GM19035 (cell line): ENCODE results near the gene ATP8B4.
"Not testable (repeated sequence)": the region's sequence is repeated elsewhere in the genome, so short reads cannot be mapped to it uniquely, and the experiment has no call there.

ENCODE experiments used
- ATAC-seq: cut with Tn5 transposase; IDR thresholded peaks from one replicate; pipeline ENCODE4 v1.9.1; 2021; ENCODE audit not compliant: unreplicated experiment

Gene ATP8B4, protein sequence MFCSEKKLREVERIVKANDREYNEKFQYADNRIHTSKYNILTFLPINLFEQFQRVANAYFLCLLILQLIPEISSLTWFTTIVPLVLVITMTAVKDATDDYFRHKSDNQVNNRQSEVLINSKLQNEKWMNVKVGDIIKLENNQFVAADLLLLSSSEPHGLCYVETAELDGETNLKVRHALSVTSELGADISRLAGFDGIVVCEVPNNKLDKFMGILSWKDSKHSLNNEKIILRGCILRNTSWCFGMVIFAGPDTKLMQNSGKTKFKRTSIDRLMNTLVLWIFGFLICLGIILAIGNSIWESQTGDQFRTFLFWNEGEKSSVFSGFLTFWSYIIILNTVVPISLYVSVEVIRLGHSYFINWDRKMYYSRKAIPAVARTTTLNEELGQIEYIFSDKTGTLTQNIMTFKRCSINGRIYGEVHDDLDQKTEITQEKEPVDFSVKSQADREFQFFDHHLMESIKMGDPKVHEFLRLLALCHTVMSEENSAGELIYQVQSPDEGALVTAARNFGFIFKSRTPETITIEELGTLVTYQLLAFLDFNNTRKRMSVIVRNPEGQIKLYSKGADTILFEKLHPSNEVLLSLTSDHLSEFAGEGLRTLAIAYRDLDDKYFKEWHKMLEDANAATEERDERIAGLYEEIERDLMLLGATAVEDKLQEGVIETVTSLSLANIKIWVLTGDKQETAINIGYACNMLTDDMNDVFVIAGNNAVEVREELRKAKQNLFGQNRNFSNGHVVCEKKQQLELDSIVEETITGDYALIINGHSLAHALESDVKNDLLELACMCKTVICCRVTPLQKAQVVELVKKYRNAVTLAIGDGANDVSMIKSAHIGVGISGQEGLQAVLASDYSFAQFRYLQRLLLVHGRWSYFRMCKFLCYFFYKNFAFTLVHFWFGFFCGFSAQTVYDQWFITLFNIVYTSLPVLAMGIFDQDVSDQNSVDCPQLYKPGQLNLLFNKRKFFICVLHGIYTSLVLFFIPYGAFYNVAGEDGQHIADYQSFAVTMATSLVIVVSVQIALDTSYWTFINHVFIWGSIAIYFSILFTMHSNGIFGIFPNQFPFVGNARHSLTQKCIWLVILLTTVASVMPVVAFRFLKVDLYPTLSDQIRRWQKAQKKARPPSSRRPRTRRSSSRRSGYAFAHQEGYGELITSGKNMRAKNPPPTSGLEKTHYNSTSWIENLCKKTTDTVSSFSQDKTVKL

GRCh38 chr15:50119063-50120040 is at the start of gene ATP8B4:
Gene ATP8B4, minus strand, starts transcription at chr15:50119233. Its CDS starts 12,267 bp downstream, at chr15:50106966.
- no peak for ATAC-seq

- no peak for ATAC-seq
These were observed 49.3 kb upstream of the ATP8B4 start for GRCh38 chr15:50168379-50168778.

DNA sequence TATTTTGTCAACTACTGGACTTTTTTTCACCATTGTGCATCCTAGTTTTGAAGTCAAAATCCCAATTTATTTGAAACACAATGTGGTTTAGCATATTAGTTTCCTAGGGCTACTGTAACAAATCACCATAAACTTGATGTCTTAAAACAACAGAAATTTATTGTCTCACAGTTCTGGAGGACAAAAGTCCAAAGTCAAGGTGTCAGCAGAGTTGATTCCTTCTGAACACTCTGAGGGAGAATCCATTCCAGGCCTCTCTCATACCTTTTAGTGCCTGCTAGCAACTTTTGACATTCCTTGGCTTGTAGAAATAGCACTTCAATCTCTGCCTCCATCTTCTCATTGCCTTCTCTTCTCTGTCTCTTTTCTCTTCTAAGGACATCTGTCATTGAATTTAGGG is 48.1 kb upstream of the ATP8B4 start:
- ATAC-seq: no peak

DNA sequence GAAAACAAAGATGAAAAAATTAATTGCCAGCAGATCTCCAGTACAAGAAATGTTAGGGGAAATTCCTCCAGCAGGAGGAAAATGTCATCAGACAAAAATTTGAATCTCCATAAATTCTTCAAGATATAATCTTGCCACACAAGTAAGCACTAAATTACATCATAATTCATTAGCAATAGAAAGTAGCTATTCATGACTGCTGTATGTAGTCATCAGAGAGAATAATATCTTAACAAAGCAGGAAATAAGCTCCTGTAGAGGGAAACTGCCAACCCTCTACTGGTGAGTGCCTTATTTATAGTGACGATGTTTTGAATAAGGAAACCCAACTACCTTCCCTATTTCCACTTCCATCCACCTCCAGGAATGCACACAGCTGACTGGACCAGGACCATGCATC is 47.2 kb upstream of the ATP8B4 start:
- ATAC-seq: no peak

DNA sequence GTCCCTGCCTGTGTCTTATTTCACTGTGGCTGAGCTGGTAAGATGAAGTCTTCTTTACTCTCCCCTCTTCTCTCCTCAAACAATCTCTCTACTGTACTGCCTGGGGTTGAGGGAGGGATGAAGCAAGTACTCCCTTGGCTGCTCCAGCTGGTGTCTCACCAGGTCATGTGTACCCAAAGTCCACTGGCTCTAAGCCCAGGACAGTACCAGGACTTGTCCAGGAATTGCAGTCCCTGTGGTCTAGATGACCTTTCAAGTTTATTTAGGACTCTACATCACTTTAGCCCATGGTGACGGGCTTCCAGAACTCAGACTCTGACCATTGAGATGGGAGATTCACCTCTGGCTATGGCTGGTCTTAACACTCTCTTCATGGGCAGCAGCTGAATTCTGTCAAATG is 45.4 kb upstream of the ATP8B4 start:
- no peak for ATAC-seq

- no peak for ATAC-seq
These were observed 44.8 kb upstream of the ATP8B4 start for GRCh38 chr15:50163719-50164410.

GRCh38 chr15:50162969-50163718 is 44.1 kb upstream of the ATP8B4 start:
- ATAC-seq: no peak

DNA sequence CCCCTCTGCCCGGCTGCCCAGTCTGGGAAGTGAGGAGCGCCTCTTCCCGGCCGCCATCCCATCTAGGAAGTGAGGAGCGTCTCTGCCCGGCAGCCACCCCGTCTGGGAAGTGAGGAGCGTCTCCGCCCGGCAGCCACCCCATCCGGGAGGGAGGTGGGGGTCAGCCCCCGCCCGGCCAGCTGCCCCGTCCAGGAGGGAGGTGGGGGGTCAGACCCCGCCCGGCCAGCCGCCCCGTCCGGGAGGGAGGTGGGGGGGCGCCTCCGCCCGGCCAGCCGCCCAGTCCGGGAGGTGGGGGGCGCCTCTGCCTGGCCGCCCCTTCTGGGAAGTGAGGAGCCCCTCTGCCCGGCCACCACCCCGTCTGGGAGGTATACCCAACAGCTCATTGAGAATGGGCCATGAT is 39.2 kb upstream of the ATP8B4 start:
- not testable (repeated sequence) for ATAC-seq

- ATAC-seq: no peak
These were observed 32.4 kb upstream of the ATP8B4 start for GRCh38 chr15:50151476-50151875.

GRCh38 chr15:50150851-50151250 is 31.8 kb upstream of the ATP8B4 start:
- ATAC-seq: no peak

DNA sequence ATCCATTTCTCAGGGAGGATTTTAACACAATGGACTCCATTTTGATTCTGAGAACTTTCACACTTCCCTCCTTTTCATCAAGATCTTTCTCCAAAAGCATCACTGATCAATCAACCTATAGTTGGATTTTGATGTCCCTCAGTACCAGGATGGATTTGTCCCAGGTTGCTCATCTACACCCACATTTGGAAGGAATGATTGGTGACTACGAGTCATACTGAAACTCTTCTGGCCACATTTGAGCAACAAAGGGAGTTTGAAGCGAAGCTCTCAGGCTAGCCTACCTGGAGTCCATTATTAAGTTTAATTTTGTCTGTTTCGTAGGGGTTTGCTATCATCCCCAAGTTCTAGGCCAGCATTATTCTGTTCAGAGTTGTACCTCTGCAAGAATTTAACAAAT is 31.3 kb upstream of the ATP8B4 start:
- ATAC-seq: no peak

DNA sequence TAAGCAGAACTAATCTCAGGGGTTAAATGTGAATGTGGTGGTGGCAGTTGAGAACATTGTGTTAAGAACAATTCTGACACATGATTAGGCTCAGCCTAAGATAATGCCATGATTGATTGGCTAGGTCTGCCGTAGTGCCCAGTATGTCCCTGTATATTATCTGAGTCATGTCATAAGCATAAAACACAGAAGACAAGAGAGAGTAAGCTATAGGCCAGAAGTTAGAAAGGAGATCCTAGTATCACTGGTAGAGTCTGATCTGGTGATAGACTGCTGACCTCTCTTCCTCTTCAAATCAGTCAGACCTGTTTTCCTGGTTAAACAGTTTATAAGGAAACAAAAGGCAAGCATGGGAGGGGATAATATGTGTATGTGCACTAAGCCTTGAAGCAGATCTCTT is 30.1 kb upstream of the ATP8B4 start:
- no peak for ATAC-seq

DNA sequence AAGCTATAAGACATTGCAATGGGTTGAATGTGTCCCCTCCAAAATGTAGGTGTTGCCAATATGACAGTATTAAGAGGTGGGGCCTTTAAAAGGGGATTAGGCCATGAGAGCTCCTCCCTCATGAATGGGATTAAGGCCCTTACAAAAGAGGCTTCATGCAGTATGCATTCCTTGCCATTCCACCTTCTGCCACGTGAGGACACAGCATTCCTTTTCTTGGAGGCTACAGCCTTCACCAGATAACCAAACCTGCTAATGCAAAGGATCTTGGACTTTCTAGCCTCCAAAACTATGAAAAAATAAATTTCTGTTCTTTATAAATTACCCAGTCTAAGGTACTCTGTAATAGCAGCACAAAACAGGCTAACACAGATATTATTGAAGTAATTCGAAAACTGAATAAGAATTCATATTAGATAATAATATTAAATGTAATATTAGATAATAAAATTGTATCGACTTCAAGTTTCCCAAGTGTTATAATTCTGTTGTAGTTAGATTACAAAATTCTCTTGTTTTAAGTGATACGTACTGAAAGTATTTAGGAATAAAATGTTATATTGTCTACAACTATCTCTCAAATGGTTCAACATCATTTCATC is 29.4 kb upstream of the ATP8B4 start:
- ATAC-seq: no peak

GRCh38 chr15:50146632-50147031 is 27.6 kb upstream of the ATP8B4 start:
- no peak for ATAC-seq

DNA sequence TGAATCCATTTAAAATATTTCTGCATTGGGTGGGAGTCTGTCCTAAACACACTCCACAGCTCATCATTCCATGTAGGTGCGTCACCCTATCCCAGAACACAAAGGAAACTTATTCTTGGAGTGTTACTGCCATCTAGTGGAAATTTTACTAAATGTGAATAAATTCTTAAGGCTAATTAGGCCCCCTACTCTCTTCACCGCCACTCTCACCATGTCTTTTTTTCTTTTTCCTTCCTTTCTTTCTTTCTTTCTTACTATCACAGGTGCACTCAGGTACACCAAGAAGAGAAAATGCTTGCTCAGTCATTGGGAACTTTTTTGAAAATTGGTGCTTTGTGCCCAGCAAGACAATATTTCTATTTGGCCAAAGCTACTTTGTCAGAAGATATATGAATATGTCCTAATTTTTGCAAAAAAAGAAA is 26.4 kb upstream of the ATP8B4 start:
- peak; percentile 56 for ATAC-seq

- no peak for ATAC-seq
These were observed 25.5 kb upstream of the ATP8B4 start for GRCh38 chr15:50144341-50145120.

DNA sequence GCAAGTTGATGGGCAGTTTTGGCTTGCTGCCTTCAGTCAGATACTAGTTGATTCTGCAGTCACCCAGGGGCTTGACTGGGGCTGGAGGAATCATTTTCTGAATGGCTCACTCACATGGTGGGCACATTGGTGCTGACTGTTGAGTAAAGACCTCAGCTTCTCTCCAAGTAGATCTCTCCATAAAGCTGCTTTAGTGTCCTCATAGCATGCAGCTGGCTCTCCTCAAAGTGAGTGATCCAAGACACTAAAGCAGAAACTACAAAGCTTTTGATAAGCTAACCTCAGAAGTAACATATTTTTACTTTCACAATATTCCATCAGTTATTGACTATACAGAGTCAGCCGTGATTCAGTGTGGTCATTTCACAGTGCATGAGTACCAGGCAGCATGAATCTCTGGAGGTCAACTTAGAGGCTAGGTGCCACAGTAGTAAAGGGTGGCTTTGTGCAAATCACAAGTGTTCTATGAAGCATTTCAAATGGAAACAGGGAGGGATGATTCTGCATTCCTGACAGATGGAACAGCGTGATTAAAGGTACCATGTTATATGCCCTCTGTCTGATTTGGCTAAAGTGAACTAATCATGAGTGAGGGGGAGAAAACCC is 24.3 kb upstream of the ATP8B4 start:
- ATAC-seq: no peak
